Endometrial microvascular endothelial cells (primary cell): Measurements from ENCODE around the gene OVOL3. TPM values are rescaled to one million over a fixed set of nuclear protein-coding genes. Genes with fewer than 3 reads are reported as not detected.

Experiments
- in situ Hi-C: cut with HindIII; loops from 2 replicates; pipeline ENCODE4 v1.10.0; 2017; ENCODE audit warnings: low sequenced_read_pairs, low pct_unique_long_range_greater_than_20kb; ENCODE audit errors: inconsistent ontology term
- total RNA-seq: library from RNA; depleted of rRNA; stranded (reverse); fragments of >200 nt; gene quantifications from one replicate; pipeline ENCODE4 v1.2.3, GENCODE V29; 2015; ENCODE audit errors: inconsistent ontology term

The OVOL3 gene
- total RNA-seq, 1 donor from 2014 or later = not detected

DNA sequence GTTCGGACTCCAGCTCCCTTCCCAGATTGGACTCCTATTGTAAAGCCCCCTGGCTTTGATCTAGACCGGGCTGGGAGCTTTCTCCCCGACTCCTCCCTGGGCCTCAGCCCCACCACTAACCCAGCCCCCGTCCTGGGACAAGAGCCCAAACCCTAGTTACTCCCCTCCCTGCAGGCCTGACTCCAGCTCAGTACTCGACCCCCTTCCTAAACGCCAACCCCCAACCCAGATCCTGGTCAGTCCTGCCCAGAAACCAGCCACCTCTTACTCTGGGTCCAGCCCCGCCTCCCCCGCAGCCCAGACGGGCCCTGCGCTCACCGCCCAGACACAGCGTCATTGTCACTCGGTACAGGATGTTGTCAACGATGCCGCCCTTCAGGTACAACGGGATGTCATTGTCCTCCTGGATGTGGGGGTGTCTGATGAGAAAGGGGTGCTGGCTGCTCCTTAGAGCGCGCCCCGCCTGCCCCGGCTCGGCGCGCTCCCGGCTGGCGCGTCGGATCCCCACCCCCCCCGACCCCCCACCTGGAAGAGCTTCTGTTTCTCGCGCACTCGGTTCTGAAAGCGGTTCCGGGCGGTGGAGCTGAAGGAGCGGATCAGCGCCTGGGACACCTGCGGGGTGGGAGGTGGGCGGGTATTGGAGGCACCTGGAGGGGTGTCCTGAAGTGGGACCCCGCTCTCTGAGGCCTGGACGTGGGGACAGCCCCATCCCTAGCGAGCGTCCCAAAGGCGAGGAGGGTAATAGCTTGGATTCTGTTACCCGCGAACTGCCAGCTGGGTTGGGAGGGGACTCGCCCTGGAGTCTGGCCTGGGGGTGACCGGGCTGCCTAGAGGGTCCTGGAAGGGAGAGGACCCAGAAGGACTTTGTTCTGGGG is 40.4 kb downstream of the OVOL3 start:
- in situ Hi-C loops = no loop called here

DNA sequence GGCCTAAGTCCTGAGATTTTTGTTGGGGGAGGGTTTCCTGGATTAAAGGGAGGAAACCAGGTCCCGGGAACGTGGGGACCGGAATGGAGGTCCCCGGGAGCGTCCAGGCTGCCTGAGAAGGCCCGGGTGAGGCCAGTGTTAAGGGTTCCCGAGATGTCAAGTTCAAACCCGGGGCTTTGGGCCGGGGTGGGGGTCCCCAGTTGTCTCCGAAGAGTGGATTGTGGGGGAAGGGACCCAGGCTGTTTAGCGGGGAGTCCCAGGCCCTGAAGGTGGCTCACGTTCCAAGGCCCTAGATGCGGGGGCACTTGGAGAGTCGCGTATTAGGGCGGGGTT is 41.0 kb downstream of the OVOL3 start:
- in situ Hi-C loops = no loop called here

- in situ Hi-C loops = no loop called here
Measured at GRCh38 chr19:36152352-36153091, 41.6 kb downstream of the OVOL3 start, which contains the start of gene COX7A1. Gene COX7A1, minus strand, starts transcription at chr19:36152447. Its CDS starts 40 bp downstream, at chr19:36152407.

GRCh38 chr19:36153126-36153525 is 42.2 kb downstream of the OVOL3 start:
- in situ Hi-C loops = no loop called here

DNA sequence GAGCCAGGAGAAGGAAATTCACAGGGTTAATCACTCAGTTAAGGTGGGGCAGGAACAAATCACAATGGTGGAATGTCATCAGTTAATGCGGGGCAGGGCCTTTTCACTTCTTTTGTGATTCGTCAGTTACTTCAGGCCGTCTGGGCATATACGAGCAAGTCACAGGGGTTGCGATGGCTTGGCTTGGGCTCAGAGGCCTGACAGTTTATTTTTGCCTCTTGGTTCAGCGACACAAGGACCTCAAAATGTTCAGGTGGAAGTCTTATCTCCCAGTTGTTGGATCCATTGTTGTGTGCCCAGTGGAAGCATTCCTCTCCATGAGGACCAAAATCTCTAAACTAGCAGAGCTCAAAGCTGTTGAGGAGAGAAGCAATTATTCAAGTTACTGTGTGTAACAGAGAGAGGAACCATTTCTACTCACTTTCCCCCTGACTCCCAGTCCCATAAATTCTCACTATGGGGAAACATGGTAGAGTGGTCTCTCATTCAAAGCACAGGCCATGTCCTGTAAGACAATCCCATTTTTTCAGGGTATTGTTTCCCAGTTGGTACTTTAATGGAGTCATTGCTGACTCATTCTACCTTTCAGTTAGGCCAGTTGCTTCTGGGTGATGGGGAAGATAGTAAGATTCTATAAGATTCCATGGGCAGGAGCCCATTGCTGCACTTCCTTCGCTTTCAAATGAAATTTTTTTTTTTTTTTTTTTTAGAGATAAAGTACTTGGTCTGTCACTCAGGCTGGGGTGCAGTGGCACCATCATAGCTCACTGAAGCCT is 50.1 kb downstream of the OVOL3 start:
- in situ Hi-C loops = no loop called here

Other genes with a start within 250 kb of the OVOL3 start
- 9.4 TPM for gene APLP1, start 242.6 kb upstream of the OVOL3 start, total RNA-seq
- 6.6 TPM for gene NFKBID, start 210.6 kb upstream of the OVOL3 start, total RNA-seq
- gene HCST, start 208.6 kb upstream of the OVOL3 start, total RNA-seq = not detected
- not detected for gene TYROBP, start 202.8 kb upstream of the OVOL3 start, total RNA-seq
- gene LRFN3, start 174.8 kb upstream of the OVOL3 start, total RNA-seq = 2.5 TPM
- gene SDHAF1, start 116.0 kb upstream of the OVOL3 start, total RNA-seq = 17.0 TPM
- not detected for gene SYNE4, start 102.3 kb upstream of the OVOL3 start, total RNA-seq
- 36.1 TPM for gene ALKBH6, start 96.9 kb upstream of the OVOL3 start, total RNA-seq
- gene CLIP3, start 78.3 kb upstream of the OVOL3 start, total RNA-seq = 5.9 TPM
- gene THAP8, start 56.9 kb upstream of the OVOL3 start, total RNA-seq = 5.4 TPM
- 11.5 TPM for gene WDR62, start 56.2 kb upstream of the OVOL3 start, total RNA-seq
- gene POLR2I, start 3.7 kb downstream of the OVOL3 start, total RNA-seq = 27.1 TPM
- gene TBCB, start 4.3 kb downstream of the OVOL3 start, total RNA-seq = 235 TPM
- gene CAPNS1, start 28.9 kb downstream of the OVOL3 start, total RNA-seq = 169 TPM
- gene COX7A1, start 41.3 kb downstream of the OVOL3 start, total RNA-seq = 23.4 TPM
- 4.9 TPM for gene ZNF565, start 103.5 kb downstream of the OVOL3 start, total RNA-seq
- gene ZNF146, start 104.0 kb downstream of the OVOL3 start, total RNA-seq = 60.9 TPM